Superior temporal gyrus (tissue), 1 donor: Measurements from ENCODE around the gene CITED1.

Source experiments
- DNase-seq: peaks from one replicate; pipeline ENCODE4 v3.0.0-alpha.2; 2016; ENCODE audit errors: extremely low spot score

Gene CITED1

DNA sequence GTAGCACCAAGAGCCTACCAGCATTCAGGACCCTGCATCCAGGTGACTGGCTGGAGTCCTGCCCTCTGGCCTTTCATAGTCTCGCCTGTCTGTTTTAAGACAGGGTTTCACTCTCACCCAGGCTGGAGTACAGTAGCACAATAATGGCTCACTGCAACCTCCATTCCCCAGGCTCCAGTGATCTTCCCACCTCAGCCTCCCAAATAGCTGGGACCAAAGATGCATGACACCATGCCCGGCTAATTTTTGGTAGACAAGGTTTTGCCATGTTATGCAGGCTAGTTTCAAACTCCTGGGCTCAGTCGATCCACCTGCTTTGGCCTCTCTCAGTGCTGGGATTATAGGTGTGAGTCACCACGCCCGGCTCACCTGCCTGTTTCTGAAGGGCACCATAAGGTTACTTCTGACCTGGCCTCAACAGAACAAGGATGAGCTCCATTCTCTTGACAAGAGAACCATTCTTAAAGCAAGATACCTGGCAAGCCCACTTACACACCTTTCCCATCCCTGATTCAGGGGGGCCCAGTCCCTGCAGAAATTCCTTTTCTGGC, 35.3 kb downstream of the CITED1 start:
- no peak for DNase-seq

DNA sequence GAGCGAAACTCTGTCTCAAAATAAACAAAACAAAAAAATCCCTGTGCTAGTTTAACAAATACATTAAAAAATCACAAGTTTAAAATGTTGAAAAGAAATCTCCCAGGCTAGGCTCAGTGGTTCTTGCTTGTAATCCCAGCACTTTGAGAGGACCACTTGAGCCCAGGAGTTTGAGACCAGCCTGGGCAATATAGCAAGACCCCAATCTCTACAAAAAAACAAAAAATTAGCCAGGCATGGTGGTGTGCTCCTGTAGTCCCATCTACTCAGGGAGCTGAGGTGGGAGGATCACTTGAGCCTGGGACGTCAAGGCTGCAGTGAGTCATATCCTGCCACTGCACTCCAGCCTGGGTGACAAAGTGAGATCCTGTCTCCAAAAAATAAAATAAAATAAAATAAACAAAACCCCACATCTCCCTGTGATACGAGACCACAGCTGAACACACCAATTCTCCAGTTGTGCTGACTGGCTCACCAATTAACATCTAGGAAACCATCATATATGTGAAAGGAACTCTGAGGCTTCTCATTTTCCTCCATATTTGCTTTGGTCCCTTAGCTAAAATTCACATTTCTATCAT, 36.0 kb downstream of the CITED1 start:
- no peak for DNase-seq

DNA sequence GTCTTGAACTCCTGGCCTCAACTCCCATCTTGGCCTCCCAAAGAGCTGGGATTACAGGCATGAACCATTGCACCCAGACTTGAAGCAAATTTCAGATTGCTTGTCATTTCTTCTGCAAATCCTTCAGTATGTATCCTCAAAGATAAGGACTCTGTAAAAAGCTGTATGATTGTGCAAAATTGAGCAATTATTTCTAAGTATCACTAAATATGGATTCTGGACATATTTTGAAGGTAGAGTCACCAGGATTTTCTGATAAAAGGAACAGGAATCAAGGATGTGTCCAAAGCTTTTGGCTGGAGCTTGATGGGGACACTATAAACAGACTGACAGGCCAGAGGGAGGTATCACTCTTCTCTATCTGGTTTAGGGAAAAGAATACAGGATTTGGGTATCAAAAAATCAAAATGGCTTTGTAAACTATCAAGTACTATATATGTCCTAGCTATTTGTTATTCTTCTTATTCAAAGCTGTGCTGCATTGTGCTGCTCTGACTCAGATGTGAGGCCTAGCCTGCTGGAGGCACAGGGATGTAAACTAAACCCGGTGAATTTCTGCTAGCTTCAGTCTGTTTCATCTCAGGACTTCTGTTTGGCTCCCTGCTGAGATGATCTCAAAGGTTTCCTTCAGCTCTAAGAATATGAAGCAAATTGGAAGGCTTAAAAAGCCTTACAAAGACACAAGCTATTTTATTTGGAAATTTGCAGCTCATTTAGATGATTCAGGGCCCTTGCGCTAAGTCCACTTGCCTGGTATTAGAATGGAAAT, 36.9 kb downstream of the CITED1 start:
- no peak for DNase-seq

DNA sequence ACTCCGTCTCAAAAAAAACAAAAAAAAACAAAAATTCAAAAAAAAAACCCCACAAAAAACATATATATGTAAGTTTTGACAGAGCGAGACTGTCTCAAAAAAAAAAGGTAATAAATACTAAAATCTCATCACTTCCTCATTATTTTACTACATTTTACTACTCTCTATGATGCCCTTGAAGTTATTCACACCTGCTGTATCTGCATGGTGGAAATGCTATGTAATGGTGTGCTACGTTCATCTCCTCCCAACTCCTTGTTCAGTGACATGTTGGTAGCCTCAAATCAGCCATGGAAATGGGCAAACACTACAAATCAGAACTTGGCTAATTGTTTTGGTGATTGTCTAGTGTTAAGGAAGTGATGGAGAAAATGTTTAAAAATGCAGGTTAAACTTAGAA, 40.5 kb downstream of the CITED1 start:
- DNase-seq: no peak

DNA sequence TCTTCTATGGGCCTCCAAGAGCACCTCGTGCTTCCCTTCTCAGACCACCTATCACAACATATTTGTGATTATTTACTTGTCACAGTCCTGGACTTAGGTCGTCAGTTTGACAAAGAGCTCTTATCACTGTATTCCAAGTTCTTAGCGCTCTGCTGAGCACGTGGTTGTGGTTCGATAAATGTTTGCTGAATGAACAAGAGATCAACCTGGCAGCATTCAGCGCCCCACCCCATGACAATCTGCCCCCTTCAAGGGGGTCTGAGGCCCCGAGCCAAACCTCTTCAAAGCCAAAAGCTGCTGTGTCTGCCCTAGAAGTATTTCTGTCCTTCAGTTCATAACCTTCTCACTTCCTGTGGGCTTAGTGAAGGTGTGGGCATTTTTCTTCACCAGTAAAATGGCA, 43.6 kb downstream of the CITED1 start:
- no peak for DNase-seq

DNA sequence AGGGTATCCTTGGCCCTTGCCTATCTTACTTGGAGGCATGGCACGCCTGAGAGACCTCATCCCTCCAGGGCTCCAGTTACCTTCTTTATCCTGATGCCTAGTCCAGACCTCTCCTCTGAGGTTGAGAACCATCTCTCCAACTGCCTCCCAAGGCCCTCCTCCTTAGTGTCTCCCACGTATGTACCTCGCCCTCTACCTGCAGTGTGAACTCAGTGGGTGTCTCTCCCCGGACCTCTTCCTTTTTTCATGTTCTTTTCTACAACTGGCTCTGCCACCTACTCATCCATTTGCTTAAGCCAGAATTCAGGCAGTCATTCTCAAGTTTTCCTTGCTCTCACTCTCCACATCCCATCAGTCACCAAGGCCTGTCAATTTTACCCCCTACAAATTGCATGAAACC, 45.3 kb downstream of the CITED1 start:
- no peak for DNase-seq

DNA sequence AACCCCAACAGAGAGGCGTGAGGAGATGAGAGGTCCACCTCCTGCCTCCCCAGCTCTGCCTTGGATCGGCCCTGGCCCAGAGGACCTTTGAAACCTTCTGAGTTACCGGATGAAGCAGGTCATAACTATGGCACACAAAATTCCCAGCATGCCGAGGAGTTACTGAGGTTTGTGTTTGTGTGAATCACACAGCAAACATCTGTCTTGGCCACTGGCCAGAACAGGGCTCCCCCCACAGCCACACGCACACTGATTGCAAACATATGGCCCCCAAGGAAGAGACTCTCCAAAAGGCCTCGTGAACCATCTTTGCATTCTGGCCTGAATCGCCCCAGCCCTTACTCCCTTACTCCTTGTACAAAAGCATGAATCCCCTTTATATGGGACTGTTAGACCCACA, 47.5 kb downstream of the CITED1 start:
- DNase-seq: no peak

DNA sequence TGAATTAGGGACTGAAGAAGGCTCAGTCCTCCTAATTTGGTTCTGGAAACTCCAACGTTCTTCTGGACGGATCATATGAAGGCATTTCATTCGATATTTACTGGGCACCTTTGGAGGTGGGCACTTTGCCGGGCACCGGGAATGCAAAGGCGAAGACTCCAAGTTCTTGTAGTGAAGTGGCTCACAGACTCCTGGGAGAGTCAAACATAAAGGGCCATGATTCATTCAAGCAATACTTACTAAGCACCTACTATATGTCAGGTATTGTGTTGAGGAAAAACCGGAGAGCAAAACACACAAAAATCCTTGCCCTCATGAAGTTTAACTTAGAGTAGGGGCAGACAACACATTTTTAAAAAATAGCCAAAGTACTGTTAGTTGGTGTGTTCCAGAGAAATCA, 49.9 kb downstream of the CITED1 start:
- DNase-seq: no peak

DNA sequence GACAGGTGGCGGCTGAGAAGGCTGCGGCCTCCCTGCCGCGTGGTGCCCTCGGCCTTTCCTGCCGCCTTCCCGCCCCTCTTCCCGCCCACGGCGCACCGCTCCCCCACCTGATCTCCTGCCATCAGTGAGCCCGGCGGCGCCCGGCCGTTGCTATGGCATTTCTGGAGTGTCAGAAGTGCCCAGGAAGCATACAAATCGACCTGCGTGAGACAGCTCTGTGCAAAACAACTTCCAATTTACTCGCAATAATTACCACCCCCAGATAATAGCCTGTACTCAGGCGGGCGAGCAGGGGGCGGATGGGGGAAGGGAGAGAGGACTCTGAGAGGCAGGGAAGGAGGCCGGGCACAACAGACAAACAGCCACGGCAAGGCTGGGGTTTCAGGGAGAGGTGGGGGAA, 50.3 kb downstream of the CITED1 start:
- no peak for DNase-seq

DNA sequence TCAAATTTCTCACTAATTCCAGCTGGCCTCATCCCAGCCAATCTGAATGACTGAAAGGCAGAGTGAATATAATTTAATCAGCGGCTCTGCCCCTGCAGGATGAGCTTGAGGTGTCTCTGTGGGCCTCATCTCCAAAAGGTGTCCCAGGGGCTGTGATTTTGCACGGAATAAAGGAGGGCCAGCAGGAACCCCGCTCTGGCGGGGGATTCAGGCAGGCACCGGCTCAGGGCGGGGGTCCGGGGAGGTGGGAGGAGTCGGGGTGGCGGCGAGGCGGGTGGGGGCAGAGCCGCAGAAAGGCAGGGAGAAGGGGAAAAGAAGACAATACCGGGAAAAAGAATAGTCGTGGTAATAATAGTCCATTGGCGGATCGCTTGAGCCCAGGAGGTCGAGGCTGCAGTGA, 50.9 kb downstream of the CITED1 start:
- no peak for DNase-seq

DNA sequence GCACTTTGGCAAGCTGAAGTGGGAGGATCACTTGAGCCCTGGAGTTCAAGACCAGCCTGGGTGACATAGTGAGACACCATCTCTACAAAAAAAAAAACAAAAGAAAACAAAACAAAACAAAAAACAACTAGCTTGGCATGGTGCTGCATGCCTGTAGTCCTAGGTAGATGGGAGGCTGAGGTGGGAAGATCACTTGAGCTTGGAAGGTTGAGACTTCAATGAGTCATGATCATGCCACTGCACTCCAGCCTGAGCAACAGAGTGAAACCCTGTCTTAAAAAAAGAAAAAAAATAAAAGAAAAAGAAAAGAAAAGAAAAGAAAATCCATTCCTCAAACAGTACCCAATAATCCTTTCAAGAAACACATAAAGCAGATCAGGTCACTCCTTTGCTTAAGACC, 52.0 kb downstream of the CITED1 start:
- DNase-seq: no peak
